NCI-H345 treated with DMSO at 0.1 percent for 48 hours (cell line): ENCODE measurements around the gene DUSP28.
A peak's percentile ranks its signal among the peaks of the same experiment; 100 is the strongest.

ENCODE experiments used
- DNase-seq: peaks from one replicate; lab custom pipeline; 2025; ENCODE audit not compliant: unreplicated experiment; lab: John Stamatoyannopoulos, UW

The DUSP28 gene

DNA sequence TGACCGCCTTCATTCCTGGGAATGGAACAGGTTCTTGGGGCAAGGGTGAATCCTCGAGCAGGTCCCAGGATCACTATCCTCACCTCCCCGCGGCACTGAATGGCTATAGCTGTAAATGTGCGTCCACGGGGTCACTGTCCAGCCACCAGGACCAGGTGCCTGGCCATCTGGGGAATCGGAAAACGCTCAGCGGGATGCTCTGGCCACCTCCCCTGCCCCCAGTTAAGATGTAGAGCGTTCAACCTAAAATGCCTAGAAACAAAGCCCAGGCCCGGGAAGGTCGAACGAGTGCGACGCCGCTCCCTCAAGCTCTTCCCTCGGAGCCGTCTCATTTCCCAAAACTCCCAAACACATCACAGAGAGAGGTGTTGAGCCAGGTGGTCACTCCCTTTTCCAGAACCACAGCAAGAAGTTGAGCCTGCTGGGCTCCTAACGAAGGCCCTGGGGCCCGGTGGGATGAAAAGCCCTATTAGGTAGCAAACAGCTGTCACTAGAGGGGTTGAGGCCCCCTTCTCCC, 25.6 kb downstream of the DUSP28 start:
- no peak for DNase-seq

DNA sequence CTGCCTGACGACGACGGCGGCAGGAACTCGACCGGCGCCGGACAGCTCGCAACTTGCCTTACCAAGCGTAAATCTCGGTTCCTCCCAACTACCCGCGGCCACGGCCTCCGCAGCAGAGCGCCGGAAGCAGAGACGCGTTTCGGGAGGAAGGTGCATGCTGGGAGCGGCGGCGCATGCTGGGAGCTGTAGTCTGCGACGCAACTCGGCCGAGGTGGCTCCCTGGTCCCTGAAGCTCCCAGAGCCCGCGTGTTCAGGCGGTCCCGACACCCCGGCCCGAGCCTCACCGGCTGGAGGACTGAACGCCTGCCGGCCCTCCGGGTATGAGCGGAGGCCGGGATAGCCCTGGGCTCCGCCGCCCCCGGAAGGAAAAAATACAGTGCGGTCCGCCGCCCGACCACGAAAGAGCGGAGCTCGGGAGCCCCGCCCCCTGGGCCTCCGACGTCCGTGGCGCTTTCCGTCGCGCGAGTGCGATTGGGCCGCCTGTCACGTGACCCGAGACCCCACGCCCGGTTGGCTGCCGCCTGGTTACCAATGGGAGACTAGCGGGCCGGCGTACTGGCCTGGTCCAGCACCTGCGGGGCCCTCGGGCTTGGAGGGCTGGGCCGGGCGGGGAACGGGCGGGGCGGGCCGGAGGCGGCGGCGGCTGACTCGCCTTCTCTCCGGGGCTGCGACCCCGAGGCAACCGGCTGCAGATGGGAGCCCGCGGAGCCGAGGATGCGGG, 26.2 kb downstream of the DUSP28 start, which contains the start of gene CAPN10:
CAPN10 (plus strand) TSS at position 537 of the 721 bp plus-strand sequence; CDS start at position 715, 178 bp downstream.
- peak; percentile 95 for DNase-seq

DNA sequence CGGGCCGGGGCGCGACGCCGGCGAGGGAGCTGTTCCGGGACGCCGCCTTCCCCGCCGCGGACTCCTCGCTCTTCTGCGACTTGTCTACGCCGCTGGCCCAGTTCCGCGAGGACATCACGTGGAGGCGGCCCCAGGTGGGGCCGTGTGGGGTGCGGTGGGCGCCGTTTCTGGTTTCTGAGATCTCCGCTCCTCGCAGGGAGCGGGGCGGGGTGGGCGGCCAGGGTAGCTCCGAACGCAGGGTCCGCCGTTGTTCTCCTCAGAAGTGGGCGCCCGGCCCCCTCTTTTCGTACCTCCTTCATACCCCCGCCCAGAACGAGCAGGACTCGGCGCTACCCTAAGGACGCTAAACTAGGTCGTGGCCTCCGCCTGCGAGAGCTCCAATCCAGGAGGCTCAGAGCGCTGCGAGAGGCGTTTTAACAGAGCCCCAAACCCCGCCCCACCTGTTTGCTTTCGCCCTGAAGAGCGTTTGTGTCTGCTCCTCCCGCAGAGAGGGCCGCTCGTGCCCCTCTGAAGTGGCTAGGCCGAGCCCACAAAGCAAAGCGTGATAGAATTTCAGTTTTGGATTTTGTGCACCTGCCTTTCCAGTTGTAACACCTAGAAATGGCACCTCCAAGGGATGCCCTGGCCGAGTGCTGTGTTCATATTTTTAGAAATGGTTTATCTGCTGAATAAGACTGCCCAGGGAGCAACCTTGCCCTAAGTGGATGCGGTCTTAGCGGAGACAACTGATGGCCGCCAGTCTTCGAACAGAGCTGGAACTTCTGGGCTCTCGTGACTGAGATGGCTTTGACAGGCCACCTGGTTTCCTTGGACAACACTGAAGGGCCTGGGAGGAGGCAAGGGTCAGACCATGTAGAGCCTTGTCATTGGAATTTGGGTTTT, 27.0 kb downstream of the DUSP28 start:
- DNase-seq: peak; percentile 55

DNA sequence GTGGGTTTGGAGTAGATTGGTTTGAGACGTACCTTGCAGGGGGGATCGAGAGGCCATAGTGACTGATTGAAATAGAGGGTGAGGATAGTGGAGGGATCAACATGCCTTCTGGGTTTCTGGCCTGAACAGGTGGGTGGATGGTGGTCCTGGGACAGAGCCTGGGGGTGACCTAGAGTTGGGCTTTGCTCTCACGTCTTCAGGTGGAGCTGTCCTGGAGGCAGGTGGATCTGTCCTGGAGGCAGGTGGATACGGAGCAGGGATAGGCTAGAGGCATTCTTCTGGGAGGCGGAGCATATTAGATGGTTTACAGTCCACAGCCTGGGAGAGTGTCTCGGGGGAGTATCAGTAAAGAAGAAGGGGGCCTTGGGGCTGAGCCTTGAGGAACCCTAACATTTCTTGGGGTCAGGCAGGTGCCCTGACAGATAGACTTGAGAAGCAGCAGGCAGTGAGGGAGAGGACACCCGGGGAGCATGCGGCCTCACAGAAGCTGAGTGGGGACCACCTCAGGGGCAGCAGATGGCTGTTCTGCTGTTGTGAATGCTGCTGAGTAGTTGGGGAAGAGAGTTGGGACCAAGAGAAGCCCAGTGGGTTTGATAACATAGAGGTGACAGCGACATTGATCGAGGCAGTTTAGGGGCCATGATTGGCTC, 28.0 kb downstream of the DUSP28 start:
- DNase-seq: no peak

DNA sequence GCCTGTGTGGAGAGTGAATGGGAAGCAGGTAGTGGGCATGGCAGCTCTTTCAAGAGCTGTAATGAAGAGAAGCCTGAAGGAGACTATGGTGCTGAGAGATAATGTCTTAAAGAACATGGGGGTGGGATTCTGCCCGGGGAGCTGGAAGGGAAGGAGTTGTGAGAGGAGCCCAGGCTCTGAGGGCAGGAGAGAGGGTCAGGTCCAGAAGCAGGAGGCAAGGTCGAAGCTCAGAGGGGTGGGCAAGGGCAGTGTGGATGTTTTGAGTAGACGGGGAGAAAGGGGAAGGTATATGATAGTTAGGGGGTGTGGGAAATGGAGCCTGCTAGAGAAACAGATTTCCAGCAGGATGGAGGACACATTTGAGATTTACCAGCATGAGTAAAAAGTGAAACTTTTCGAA, 28.5 kb downstream of the DUSP28 start:
- DNase-seq: no peak

DNA sequence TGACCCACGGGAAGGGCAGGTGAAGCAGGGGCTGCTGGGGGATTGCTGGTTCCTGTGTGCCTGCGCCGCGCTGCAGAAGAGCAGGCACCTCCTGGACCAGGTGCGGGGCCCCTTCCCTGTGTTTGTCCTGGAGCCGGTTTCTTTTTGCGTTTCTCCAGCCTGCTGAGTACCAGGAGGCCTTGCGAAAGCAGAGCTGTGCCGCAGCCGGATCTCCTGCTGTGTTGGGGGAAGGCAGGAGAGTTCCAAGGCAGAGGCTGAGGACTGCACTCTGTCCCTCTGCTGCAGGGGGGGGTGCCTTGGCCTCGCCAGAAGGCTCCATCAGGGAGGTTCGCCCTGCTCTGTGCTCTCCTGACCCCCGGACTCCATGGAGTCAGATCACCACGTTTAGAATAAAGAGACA, 29.2 kb downstream of the DUSP28 start:
- DNase-seq: no peak

DNA sequence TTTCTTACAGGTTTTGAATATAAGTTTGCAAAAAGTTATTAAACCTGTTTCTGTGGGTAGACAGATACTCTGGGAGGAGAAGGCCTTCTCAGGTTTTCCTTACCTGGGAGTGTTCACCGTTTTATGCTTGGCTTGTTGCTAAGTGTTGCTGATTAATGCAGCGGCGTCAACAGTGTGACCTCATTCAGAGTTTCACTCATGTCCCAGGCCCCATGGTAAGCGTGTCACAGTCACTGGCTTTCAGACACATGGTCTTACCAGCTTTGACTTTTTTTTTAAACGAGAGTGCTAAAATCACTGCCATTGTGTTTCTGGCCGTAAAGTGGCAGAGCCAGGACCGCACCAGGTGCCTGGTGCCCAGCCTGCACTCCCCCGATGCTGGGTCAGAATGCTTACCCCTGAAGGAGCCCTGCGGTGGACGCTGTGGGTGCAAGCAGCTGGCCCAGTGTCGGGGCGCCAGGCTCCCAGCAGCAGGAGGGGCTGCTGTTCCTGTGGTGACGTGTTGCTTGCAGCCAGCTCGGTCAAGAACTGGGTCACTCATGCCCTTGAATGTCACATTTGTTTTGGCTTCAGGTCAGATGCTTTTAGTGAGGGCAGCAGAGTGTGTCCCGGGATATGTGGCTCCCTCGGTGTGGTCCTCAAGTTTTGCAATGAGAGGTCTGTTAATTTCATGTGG, 29.8 kb downstream of the DUSP28 start:
- no peak for DNase-seq

DNA sequence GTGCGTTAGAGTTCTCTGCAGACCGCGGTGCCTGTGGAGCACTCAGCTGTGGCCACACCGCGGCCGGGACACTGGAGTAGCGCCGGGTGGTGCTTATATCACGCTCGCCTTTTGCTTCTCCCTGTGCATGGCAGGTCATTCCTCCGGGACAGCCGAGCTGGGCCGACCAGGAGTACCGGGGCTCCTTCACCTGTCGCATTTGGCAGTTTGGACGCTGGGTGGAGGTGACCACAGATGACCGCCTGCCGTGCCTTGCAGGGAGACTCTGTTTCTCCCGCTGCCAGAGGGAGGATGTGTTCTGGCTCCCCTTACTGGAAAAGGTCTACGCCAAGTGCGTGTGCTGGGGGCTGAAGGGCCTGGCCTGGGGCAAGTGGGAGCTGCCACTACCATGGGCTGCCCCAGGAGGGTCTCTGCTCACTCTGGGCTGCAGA, 30.5 kb downstream of the DUSP28 start:
- DNase-seq: no peak

DNA sequence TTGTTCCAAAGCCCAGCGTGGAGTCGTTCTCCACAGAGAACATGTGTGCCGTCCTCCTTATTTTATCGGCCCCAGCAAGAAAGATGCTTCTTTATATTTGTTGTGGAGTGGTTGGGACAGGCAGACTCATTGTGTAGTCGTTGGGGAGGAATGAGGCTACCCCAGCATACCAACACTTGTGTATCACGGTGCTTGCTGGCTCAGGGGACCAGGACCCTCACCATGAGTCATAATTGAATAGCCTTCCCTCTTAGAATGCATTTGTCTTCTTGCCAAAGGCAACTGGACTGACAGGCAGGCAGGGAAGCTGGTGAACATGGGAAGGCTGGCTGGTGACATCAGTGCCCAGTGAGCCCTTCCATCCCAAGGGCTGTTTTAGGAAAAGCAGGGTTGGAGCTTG, 31.1 kb downstream of the DUSP28 start:
- no peak for DNase-seq

DNA sequence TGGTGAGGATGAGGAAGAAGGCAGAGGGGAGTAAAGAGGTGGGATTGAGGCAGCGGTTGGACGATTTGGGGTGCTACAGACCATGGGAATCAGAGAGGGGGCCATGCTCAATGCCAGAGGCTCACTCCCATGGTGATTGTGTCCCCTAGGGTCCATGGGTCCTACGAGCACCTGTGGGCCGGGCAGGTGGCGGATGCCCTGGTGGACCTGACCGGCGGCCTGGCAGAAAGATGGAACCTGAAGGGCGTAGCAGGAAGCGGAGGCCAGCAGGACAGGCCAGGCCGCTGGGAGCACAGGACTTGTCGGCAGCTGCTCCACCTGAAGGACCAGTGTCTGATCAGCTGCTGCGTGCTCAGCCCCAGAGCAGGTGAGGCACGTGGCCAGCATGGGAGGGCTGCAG, 31.6 kb downstream of the DUSP28 start:
- no peak for DNase-seq

DNA sequence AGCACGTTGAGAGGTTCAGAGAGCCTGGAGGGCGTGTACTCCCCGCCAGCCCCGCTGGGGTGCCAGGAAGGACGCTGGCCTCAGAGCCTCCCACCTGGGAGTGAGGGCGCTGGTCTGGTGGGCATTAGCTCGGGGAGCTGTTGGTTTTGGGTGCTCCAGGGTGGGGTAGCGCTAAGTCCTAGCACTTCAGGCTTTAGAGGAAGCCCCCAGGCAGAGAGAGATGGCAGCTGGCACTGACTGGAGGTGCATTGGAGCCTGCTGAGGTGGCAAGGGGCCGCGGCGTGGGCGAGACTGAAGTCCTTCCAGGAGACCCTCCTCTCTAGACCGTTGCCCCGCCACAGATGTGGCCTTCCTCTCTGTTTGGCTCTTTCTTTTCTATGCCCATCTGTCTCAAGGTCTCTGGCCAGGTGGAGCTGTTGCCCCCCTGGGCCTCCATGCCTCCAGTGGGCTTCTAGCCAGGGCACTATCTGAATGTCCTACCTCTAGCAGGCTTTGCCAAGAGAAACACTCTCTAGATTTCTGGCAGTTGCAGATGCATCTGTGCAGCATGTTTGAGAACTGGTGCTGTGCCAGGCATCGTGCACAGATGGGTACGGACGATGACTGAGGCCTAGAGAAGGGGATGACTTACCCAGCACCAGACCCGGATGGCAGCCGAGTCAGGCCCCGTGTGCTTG, 33.0 kb downstream of the DUSP28 start:
- DNase-seq: no peak

DNA sequence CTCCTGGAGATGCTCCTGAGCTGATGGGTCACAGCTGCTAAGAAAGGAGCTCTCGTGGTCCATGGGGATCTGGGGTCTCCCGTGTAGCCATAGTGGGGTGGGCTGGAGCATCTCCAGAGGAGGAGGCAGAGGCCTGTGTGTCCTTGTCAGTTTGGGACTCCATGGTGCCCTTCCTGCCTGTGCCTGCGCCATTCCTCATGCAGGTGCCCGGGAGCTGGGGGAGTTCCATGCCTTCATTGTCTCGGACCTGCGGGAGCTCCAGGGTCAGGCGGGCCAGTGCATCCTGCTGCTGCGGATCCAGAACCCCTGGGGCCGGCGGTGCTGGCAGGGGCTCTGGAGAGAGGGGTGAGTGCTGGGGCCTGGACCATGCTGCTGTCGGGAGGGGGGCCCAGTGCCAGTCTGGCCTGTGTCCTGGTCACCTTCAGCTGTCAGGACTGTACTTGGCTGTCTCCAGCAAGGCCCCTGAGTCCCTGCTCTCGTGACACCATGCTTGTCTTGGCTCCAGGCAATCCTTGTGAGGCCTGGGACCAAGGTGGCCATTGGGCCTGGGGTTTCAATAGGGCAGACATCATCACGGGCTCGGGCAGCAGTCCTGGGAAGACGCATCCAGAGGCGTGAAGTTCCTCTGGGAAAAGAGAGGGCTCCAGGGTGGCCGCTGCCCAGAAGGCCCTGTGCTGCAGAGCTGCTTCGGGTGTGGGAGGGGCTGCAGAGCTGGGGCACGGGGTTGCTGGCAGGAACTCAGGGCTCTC, 33.7 kb downstream of the DUSP28 start:
- no peak for DNase-seq

DNA sequence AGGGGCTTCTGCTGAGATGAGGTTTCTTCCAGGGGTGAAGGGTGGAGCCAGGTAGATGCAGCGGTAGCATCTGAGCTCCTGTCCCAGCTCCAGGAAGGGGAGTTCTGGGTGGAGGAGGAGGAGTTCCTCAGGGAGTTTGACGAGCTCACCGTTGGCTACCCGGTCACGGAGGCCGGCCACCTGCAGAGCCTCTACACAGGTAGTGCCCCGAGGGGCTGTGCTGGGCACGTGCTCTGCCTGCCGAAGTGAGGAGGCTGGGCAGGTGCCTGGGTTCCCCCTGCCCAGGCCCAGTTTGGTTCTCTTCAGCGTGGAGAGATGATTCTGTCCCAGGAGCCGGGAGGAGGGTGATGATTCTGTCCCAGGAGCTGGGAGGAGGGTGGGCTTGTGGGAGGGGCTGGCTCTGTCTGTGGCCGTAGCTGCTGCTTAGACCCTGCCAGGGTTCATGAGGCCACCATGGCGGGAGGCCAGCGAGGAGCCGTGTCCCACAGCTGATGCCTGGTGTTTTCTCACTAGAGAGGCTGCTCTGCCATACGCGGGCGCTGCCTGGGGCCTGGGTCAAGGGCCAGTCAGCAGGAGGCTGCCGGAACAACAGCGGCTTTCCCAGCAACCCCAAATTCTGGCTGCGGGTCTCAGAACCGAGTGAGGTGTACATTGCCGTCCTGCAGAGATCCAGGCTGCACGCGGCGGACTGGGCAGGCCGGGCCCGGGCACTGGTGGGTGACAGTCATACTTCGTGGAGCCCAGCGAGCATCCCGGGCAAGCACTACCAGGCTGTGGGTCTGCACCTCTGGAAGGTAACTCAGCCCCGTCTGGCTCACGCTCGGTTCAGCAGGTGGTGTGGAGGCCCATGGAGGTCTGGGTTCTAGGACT, 34.6 kb downstream of the DUSP28 start:
- DNase-seq: no peak

DNA sequence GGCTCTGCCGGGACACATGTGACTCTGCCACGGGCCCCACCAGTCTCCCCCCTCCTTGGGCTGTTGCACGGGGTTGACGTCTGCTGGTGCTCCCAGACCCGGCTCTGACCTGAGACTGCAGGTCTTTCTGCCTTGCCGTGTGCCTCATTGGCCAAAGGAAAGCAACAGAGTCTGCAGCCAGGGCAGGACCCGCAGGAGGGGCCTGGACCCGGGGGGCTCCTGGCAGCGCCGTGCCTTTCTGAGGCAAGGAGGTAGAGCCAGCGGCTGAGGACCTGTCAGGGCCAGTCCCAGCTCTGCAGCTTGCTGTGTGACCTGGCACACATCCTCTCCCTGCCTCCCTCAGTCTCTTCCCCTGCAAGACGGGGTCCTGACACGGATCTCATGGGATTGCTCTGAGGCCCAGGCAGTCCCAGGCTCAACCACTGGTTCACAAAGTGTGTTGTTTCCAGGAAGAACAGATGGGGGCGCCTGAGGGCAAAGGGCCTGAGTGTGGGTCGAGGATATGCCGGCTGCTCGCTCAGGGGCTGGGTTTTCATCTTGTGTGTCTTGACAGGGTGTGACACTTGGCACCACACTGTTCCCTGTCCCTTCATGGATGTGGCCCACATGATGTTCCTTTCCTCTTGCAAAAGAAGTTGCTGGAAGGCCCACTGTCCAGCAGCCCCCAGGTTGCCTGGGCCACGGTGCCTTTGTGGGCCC, 35.4 kb downstream of the DUSP28 start:
- DNase-seq: no peak

DNA sequence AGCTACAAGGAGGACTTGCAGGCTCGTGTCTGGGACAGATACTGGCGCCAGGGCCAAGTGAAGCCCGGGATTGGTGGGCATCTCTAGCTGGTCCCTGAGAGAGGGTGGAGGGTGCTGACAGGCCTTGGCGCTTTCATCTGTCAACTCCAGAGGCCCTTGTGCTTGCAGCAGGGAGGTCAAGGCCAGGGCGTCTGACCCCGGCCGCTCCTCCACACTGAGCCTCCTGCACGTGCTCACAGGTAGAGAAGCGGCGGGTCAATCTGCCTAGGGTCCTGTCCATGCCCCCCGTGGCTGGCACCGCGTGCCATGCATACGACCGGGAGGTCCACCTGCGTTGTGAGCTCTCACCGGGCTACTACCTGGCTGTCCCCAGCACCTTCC, 35.9 kb downstream of the DUSP28 start:
- DNase-seq: no peak

DNA sequence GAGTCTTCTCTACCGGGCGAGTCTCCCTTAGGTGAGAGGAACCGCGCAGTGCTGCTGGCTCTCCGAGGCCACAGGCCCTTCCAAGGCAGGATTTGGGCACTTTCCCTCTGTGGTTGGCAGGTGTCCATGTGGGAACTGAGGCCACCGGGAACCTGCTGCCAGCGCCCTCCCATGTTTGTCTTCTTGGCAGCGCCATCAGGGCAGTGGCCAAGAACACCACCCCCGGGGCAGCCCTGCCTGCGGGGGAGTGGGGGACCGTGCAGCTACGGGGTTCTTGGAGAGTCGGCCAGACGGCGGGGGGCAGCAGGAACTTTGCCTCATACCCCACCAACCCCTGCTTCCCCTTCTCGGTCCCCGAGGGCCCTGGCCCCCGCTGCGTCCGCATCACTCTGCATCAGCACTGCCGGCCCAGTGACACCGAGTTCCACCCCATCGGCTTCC, 36.4 kb downstream of the DUSP28 start:
- DNase-seq: no peak

DNA sequence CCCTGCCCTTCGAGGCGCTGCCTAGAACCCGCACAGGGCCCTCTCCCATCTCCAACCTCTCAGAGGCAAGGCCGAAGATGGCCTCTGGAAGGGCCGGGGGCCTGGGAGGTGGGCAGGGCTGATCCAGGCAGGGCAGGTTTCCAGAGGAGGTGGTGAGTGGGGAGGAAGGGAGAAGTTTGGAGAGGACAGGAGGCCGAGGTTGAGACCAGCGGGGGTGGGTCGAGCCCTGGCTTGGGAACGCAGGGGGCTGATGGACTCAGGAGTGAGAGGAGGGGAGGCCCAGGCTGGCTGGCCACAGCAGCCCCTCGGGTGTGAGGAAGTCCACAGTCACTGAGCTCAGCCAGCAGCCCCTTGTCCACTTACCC, 36.9 kb downstream of the DUSP28 start:
- DNase-seq: no peak
